Lung microvascular endothelial cell (primary cell): ENCODE measurements around the gene LIN9. TPM values are rescaled to one million over a fixed set of nuclear protein-coding genes. Genes with fewer than 3 reads are reported as not detected.
"Not testable (repeated sequence)": the region's sequence is repeated elsewhere in the genome, so short reads cannot be mapped to it uniquely, and the experiment has no call there.

Experiments
- DNase-seq, 2 donors: peaks; one replicate each; pipeline versions ENCODE4 v3.0.0 to v3.0.0-alpha.2; 2010; ENCODE audit warnings: low read depth in 2 of 2
- total RNA-seq: library from RNA; depleted of rRNA; stranded (reverse); fragments of >200 nt; gene quantifications from 2 replicates; pipeline ENCODE4 v1.2.1, GENCODE V29; 2014

The LIN9 gene, protein sequence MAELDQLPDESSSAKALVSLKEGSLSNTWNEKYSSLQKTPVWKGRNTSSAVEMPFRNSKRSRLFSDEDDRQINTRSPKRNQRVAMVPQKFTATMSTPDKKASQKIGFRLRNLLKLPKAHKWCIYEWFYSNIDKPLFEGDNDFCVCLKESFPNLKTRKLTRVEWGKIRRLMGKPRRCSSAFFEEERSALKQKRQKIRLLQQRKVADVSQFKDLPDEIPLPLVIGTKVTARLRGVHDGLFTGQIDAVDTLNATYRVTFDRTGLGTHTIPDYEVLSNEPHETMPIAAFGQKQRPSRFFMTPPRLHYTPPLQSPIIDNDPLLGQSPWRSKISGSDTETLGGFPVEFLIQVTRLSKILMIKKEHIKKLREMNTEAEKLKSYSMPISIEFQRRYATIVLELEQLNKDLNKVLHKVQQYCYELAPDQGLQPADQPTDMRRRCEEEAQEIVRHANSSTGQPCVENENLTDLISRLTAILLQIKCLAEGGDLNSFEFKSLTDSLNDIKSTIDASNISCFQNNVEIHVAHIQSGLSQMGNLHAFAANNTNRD
- total RNA-seq, result 3.0 and 3.7 TPM in 2 replicates

- DNase-seq, result peak; percentile 91 to 93
These were observed at the start of gene LIN9 for GRCh38 chr1:226308723-226309397. TSS of gene LIN9 (minus strand) at chr1:226309164. CDS start at chr1:226309139, 25 bp downstream.

- no peak for DNase-seq
These were observed 48.5 kb upstream of the LIN9 start for GRCh38 chr1:226357416-226357815.

GRCh38 chr1:226355669-226356551 is 46.9 kb upstream of the LIN9 start:
- DNase-seq, result no peak

DNA sequence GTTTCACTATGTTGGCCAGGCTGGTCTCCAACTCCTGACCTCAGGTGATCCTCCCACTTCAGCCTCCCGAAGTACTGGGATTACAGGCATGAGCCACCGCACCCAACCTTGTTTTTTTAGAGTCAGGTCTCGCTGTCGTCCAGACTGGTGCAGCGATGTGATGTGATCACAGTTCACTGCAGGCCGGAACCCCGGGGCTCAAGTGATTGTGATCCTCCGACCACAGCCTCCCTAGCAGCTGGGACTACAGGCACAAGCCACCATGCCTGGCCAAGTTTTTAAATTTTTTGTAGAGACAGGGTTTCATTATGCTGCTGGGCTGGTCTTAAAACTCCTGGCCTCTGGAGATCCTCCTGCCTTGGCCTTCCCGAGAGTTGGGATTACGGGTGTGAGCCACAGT is 46.1 kb upstream of the LIN9 start:
- DNase-seq, result no peak

- DNase-seq, result no peak
These were observed 44.9 kb upstream of the LIN9 start for GRCh38 chr1:226353698-226354525.

DNA sequence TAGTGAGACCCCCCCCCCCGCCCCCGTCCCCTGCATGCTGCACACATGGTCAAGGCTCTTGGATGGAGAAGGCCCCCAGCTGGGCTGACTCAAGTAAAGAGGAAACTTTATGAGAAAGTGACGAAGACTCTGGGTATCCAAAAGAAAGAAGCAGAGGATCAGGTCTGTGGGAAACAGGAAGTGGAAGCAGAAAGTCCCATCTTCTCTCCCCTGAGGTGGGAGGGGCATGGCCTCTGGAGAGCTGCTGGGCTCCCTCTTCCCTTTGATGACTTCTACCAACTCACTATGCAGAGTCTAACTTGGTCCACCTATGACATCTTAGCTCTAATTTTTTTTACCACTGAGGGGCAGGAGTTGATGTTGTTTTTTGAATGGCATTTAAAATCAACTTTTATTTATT is 42.7 kb upstream of the LIN9 start:
- DNase-seq, result no peak

GRCh38 chr1:226350519-226350865 is 41.5 kb upstream of the LIN9 start:
- DNase-seq, result no peak

GRCh38 chr1:226349801-226350518 is 41.0 kb upstream of the LIN9 start:
- DNase-seq, result no peak

- no peak for DNase-seq
These were observed 40.1 kb upstream of the LIN9 start for GRCh38 chr1:226349081-226349480.

- DNase-seq, result no peak
These were observed 35.7 kb upstream of the LIN9 start for GRCh38 chr1:226344441-226345259.

- no peak for DNase-seq
These were observed 33.7 kb upstream of the LIN9 start for GRCh38 chr1:226342656-226343055.

GRCh38 chr1:226340111-226340510 is 31.1 kb upstream of the LIN9 start:
- not testable (repeated sequence) for DNase-seq

DNA sequence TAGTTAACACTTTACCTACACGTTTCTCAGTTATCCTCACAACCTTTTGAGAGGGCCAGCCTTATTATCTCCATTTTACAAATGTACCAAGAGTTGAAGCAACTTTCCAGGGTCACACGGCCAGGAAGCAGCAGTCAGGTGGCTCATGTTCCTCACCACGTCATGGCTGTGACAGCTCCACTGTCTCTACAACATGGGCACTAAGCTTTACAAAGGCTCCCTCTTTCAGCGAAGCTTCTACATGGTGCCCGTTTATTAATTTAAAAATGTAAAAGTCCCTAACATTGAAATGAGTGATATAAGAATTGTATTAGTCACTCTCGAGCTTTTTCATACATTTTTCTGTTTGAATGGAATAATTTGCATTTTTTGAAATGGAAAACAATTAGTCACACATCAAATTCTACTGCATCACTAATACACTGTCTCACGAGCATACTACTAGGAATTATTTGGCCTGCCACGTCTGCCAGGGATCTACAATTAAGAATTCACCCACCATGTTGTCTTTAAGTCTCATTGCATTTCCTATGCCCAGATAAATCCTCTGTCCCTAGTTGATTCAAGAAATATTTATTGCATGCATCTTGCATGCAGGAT is 28.4 kb upstream of the LIN9 start:
- peak in 1 of 2 donors; percentile 8 for DNase-seq

GRCh38 chr1:226335661-226336060 is 26.7 kb upstream of the LIN9 start:
- DNase-seq, result no peak

- DNase-seq, result no peak
These were observed 24.0 kb upstream of the LIN9 start for GRCh38 chr1:226332947-226333346.

DNA sequence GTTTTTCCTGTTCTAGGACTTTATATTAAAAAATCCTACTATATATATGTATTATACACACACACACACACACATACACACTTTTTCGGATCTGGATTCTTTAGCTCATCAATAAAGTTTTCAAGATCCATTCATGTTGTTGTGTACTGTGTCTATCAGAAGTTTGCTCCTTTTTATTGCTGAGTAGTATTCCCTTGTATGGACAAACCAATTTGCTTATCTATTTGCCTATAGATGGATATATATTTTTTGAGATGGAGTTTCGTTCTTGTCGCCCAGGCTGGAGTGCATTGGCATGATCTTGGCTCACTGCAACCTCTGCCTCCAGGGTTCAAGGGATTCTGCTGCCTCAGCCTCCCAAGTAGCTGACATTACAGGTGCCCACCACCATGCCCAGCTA is 20.3 kb upstream of the LIN9 start:
- DNase-seq, result no peak

DNA sequence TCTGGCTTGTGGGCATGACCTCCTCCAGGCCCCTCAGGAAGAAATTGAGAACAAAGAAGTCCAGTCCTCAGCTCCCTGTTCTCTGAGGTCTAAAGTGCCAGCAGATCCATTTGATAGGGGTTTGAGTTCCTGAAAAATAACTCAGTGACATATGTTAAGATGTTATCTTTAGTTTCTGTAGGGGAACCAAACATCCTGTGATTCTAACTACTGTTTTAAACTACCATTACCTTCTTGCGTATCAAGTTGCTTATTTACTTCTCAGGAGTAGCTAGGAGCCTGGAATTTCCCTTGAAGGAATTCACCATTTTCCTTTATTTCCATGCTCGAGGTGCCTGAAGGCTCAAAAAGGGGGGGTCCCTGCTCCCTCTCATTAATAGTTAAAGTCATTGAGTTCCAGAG is 18.8 kb upstream of the LIN9 start:
- DNase-seq, result no peak

- DNase-seq, result no peak
These were observed 16.2 kb upstream of the LIN9 start for GRCh38 chr1:226325178-226325577.

DNA sequence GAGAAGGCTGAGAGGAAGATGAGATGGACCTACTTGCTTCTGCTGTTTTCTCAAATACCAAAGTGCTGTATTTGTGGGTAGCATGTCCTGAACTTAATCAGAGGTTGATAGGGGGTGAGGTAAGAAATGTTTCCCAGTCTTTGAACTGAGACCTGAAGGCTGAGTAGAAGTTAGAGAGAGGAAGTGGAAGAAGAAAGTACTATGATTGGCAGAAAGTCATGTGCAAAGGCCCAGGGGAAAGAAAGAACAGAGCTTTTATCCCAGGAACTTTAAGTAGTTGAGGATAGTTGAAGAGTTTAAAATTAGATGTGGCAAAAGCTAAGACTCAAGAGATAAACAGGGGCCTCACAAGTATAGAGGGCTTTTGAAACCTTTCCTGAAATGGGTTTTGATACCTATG is 15.5 kb upstream of the LIN9 start:
- no peak for DNase-seq
